ENCODE data around the gene PALLD. TPM values are rescaled to one million over a fixed set of nuclear protein-coding genes. Genes with fewer than 3 reads are reported as not detected.

Gene PALLD
- total and polyA plus RNA-seq, 2 experiments from 2014 or later, result 17.9 to 30.5 TPM

DNA sequence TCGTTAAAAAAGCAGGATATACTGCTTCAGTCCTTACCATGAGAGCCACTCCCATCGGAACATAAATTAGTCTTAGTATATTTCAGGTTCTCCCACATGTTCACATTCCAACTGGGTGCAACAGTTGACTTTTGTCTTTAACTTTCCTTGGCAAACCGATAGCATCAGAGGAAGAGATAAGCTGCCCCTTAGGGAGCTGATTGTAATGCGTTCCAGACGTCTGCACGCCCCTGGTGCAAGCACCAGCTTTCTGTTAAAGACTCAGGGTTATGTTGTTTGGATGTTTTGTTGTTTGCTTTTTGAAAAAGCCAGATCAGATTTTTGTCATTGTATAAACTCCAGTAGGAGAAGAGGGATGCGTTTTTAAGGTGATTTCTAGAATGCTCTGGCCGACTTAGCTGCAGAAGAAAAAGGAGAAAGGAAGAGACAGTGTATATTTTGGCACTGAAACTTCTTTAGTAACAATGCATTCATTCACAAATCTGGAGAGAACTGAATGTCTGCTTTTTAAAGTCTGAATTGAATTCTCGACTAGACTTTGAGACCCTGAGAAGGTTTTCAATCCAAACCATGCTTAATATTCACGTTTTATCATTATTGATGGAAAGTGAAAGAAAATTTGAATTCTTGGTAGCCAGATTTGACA is 352.3 kb downstream of the PALLD start:
- H3K27ac ChIP-seq, result no peak overlapping the region
- H4K20me1 ChIP-seq (ENCODE audit: insufficient read depth), result no peaks in the 10 kb centered on the region

DNA sequence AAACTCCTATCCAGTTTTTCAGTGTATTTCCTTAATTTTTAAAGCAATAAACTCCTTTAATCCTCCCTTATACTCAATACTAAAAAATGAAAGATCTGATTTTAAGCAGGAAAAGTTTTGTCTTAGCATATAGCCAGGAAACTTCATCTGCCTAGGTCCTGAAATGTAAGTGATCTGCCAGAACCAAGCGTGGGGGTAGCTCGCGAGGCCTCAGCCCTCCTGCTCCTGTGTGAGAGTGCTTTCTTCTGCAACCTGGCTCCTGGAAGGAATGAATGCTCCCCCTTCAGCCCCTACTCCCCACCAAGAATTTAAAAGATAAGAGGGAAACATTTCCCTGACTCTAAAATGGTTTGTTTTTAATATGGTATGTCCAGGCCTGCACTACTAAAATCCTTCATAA is 353.1 kb downstream of the PALLD start:
- H3K9ac ChIP-seq, result no peak overlapping the region
- H4K20me1 ChIP-seq (ENCODE audit: insufficient read depth), result no peaks in the 10 kb centered on the region
- no peak overlapping the region for H3K4me2 ChIP-seq (ENCODE audit: unreplicated experiment)

More for the DNA sequence above, 352.3 kb downstream of the PALLD start:
- Histone ChIP-seq H3K4me1 (ENCODE audit: insufficient read depth) (peaks cover 14% of the 10 kb centered on the region), H3K9me2 (ENCODE audit: insufficient read depth) (no peaks in the 10 kb centered on the region), H3F3A (ENCODE audit: insufficient read depth) (peaks cover 7% of the 10 kb centered on the region; the same call in 1 of the 2 replicates), H3K9ac (peak overlapping the region; percentile 63; the same call in 1 of the 2 replicates), H3K4me2 (ENCODE audit: unreplicated experiment) (peak overlapping the region; percentile 84), H3K4me3 (peak overlapping the region; percentile 64), H3K36me3 (ENCODE audit: low read depth) (no peaks in the 10 kb centered on the region), H3K79me2 (ENCODE audit: insufficient read depth) (no peaks in the 10 kb centered on the region; the same call in 1 of the 2 replicates), H2AFZ (peak overlapping the region; percentile 81), H3K27me3 (replicated peaks; ENCODE audit: insufficient read depth) (no peaks in the 10 kb centered on the region), H3K9me3 (ENCODE audit: low read depth) (no peaks in the 10 kb centered on the region)
- TF ChIP-seq EZH2 (IDR thresholded peaks at IDR 0.05; ENCODE audit: insufficient read depth, poor library complexity, severe bottlenecking) (no peak), EZH2phosphoT487 (IDR thresholded peaks at IDR 0.05; ENCODE audit: insufficient read depth, low read depth) (no peak)
- in situ Hi-C loops (cut with MboI), result no loop called here
- WGBS, 2 experiments (ENCODE audit: low coverage in 1 of 2, low lambda C conversion rate in 2 of 2, missing lambda C conversion rate in 2 of 2), result 41 to 46% methylated on average over 10 of the region's 10 CpGs
- peak; percentile 32 for DNase-seq

DNA sequence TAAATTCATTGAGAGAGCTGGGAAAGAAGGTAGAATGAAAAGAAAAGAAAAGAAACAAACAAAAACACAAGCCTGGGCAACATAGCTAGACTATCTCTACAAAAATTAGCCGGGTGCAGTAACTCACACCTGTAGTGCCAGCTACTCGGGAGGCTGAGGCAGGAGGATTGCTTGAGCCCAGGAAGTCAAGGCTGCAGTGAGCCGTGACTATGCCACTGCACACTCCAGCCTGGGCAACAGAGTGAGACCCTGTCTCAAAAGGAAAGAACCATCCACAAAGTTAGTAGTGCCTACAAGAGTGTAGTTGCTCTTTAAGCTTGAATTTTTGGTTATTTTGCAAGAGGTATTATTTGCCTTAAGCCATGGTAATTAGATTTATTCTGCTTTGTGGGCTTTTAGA is 355.5 kb downstream of the PALLD start:
- Histone ChIP-seq H3K36me3 (ENCODE audit: low read depth) (no peaks in the 10 kb centered on the region), H3K9me2 (ENCODE audit: insufficient read depth) (no peaks in the 10 kb centered on the region), H3K79me2 (ENCODE audit: insufficient read depth) (no peaks in the 10 kb centered on the region; the same call in 1 of the 2 replicates), H3F3A (ENCODE audit: insufficient read depth) (peaks cover 14% of the 10 kb centered on the region), H3K27me3 (replicated peaks; ENCODE audit: insufficient read depth) (no peaks in the 10 kb centered on the region), H4K20me1 (ENCODE audit: insufficient read depth) (no peaks in the 10 kb centered on the region), H3K4me1 (ENCODE audit: insufficient read depth) (peaks cover 28% of the 10 kb centered on the region), H3K4me3 (no peak overlapping the region), H2AFZ (no peak overlapping the region), H3K4me2 (ENCODE audit: unreplicated experiment) (no peak overlapping the region), H3K9ac (no peak overlapping the region), H3K9me3 (ENCODE audit: low read depth) (no peaks in the 10 kb centered on the region), H3K27ac (no peak overlapping the region)
- in situ Hi-C loops (cut with MboI), result no loop called here
- DNase-seq, result no peak
- 100% methylated on average over 3 of the region's 3 CpGs for WGBS, 2 experiments (ENCODE audit: low coverage in 1 of 2, low lambda C conversion rate in 2 of 2, missing lambda C conversion rate in 2 of 2)
- TF ChIP-seq EZH2 (IDR thresholded peaks at IDR 0.05; ENCODE audit: insufficient read depth, poor library complexity, severe bottlenecking), result no peak

More for the DNA sequence above, 353.1 kb downstream of the PALLD start:
- Histone ChIP-seq H3K4me1 (ENCODE audit: insufficient read depth) (peaks cover 14% of the 10 kb centered on the region), H3F3A (ENCODE audit: insufficient read depth) (peaks cover 7% of the 10 kb centered on the region; the same call in 1 of the 2 replicates), H3K36me3 (ENCODE audit: low read depth) (no peaks in the 10 kb centered on the region), H3K79me2 (ENCODE audit: insufficient read depth) (no peaks in the 10 kb centered on the region; the same call in 1 of the 2 replicates), H3K27me3 (replicated peaks; ENCODE audit: insufficient read depth) (no peaks in the 10 kb centered on the region), H3K9me3 (ENCODE audit: low read depth) (no peaks in the 10 kb centered on the region), H3K27ac (no peak overlapping the region), H2AFZ (no peak overlapping the region), H3K4me3 (no peak overlapping the region), H3K9me2 (ENCODE audit: insufficient read depth) (no peaks in the 10 kb centered on the region)
- in situ Hi-C loops (cut with MboI), result no loop called here
- WGBS, 2 experiments (ENCODE audit: low coverage in 1 of 2, low lambda C conversion rate in 2 of 2, missing lambda C conversion rate in 2 of 2), result 89 to 98% methylated on average over 3 of the region's 3 CpGs
- no peak for DNase-seq
- TF ChIP-seq EZH2 (IDR thresholded peaks at IDR 0.05; ENCODE audit: insufficient read depth, poor library complexity, severe bottlenecking), result no peak
- no peak for TF ChIP-seq EZH2phosphoT487 (IDR thresholded peaks at IDR 0.05; ENCODE audit: insufficient read depth, low read depth)

DNA sequence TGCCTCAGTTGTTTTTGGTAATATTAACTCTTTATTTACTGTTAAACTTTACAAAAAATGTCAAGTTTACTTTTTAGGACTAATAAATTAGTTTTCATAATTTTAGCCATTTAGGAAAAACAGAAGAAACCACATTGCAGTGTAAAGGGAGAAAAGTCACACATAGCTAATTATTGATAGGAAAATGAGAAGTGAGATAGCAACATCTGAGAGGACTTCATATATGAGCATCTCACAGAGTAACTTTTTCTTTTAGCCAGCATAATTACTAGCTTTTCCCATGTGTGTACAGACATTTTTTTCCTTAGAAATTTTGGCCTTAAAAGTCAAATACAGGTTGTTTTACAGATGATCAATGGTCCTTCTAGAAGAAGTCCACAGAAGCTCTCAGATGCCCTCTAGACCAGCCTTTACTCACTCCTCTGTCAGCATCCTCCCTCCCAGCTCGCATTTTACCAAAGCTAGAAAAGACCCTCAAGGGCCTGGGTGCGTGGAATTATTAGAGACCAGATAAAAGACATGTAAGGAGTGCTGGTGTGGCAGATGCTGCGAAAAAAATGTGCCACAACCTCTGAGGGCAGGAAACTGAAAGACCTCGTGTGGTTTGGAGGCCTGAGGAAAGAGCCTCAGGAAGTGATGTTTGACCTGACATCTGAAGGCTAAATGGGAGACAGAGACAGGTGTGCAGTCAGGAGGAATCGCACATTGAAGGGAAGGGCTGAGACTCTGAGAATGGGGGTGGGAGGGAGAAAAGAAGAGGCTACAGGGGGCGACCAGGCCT is 356.3 kb downstream of the PALLD start:
- H3K4me2 ChIP-seq (ENCODE audit: unreplicated experiment), result no peak overlapping the region
- no peaks in the 10 kb centered on the region for H3K9me2 ChIP-seq (ENCODE audit: insufficient read depth)
- no peak overlapping the region for H3K4me3 ChIP-seq
- no peak overlapping the region for H3K9ac ChIP-seq
- no peaks in the 10 kb centered on the region; the same call in 1 of the 2 replicates for H3K79me2 ChIP-seq (ENCODE audit: insufficient read depth)
- 86 to 89% methylated on average over 5 to 6 of the region's 6 CpGs for WGBS, 2 experiments (ENCODE audit: low coverage in 1 of 2, low lambda C conversion rate in 2 of 2, missing lambda C conversion rate in 2 of 2)
- no peaks in the 10 kb centered on the region for H3K27me3 ChIP-seq (replicated peaks; ENCODE audit: insufficient read depth)
- no peak overlapping the region for H2AFZ ChIP-seq
- H3K27ac ChIP-seq, result no peak overlapping the region
- H4K20me1 ChIP-seq (ENCODE audit: insufficient read depth), result no peaks in the 10 kb centered on the region
- TF ChIP-seq EZH2phosphoT487 (IDR thresholded peaks at IDR 0.05; ENCODE audit: insufficient read depth, low read depth), result no peak
- no peak for TF ChIP-seq EZH2 (IDR thresholded peaks at IDR 0.05; ENCODE audit: insufficient read depth, poor library complexity, severe bottlenecking)
- peaks cover 14% of the 10 kb centered on the region for H3F3A ChIP-seq (ENCODE audit: insufficient read depth)
- DNase-seq, result no peak
- in situ Hi-C loops (cut with MboI), result no loop called here
- peaks cover 36% of the 10 kb centered on the region for H3K4me1 ChIP-seq (ENCODE audit: insufficient read depth)
- H3K36me3 ChIP-seq (ENCODE audit: low read depth), result no peaks in the 10 kb centered on the region
- no peaks in the 10 kb centered on the region for H3K9me3 ChIP-seq (ENCODE audit: low read depth)

All from GM23248 (cell line).